ENCODE data around the gene ALDH1B1.

DNA sequence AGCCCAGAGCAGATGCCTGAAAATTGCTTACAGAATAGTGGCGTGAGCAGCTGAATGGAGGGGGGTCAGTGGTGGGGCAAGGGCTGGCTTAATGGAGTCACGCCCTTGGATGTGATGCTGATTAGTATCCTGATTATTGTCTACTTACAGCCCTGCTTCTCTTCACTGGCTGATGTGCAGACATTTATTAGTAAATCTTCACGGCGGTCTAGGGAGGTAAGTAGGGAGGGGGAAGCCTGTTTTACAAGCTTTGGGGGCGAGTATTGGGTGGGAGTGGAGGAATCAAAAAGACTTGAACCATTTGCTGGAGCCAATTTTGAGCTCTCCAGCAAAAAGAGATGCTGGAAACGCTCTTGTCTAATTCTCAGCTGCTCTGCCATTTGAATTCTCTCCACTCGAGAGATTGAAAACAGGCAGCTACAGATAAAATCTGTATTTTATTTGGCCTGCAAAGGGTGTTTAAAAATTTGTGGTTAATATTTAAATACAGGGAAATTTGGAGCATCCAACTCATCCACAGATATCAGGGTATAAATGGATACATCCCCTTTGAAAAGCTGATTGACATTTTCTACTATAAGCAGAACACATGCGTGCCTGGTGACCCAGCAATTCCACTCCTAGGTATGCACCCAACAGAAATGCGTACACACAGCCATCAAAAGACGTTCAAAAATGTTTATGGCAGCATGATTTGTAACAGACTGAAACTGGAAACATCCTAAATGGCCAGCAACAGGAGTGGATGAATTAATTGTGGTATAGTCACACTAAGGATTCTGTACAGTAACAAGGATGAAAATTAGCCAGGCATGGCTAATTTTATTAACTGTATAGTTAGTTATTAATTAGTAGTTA, 19.5 kb upstream of the ALDH1B1 start:
- TF ChIP-seq, protein P1, sequence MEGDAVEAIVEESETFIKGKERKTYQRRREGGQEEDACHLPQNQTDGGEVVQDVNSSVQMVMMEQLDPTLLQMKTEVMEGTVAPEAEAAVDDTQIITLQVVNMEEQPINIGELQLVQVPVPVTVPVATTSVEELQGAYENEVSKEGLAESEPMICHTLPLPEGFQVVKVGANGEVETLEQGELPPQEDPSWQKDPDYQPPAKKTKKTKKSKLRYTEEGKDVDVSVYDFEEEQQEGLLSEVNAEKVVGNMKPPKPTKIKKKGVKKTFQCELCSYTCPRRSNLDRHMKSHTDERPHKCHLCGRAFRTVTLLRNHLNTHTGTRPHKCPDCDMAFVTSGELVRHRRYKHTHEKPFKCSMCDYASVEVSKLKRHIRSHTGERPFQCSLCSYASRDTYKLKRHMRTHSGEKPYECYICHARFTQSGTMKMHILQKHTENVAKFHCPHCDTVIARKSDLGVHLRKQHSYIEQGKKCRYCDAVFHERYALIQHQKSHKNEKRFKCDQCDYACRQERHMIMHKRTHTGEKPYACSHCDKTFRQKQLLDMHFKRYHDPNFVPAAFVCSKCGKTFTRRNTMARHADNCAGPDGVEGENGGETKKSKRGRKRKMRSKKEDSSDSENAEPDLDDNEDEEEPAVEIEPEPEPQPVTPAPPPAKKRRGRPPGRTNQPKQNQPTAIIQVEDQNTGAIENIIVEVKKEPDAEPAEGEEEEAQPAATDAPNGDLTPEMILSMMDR (IDR thresholded peaks at IDR 0.05), result no peak
- TF ChIP-seq POLR2A (IDR thresholded peaks at IDR 0.05), result no peak

Measured in tibial nerve (tissue), 3 donors.